K562 (cell line): Measurements from ENCODE around the gene DCAF10. TPM values are rescaled to one million over a fixed set of nuclear protein-coding genes. Genes with fewer than 3 reads are reported as not detected.

Experiments
- ARID2 ChIP-seq: fragments of 450-650 bp; IDR thresholded peaks from 2 replicates; pipeline ENCODE4 v1.6.1; 2017; ENCODE audit warnings: antibody characterized with exemption, mild to moderate bottlenecking
- E2F3 ChIP-seq: fragments of 250-450 bp; sonication (Bioruptor Pico); IDR thresholded peaks from 2 replicates; pipeline ENCODE4 v1.4.0; 2020; ENCODE audit warnings: mild to moderate bottlenecking
- ELF2 ChIP-seq: fragments of 250-450 bp; sonication (Bioruptor Pico); IDR thresholded peaks from 2 replicates; pipeline ENCODE4 v1.5.0; 2021; ENCODE audit warnings: mild to moderate bottlenecking
- FOXA3 ChIP-seq, 2 experiments: fragments of 450-650 bp in 1 of 2; sonication (generic) in 1 of 2; formaldehyde crosslinking; IDR thresholded peaks in 1 of 2; conservative IDR thresholded peaks in 1 of 2; 2 replicates each; pipeline versions ENCODE4 v1.4.0 to v1.8.0; 2020 to 2022; ENCODE audit warnings: mild to moderate bottlenecking in 2 of 2, missing genetic modification reagents in 1 of 2
- FOXM1 ChIP-seq, 2 experiments: fragments of 450-650 bp in 1 of 2; sonication (generic) in 1 of 2; formaldehyde crosslinking in 1 of 2; IDR thresholded peaks; 2 replicates each; pipeline versions ENCODE4 v1.6.1 to v1.9.0; 2017 to 2022; ENCODE audit warnings: low read depth in 2 of 2, mild to moderate bottlenecking in 2 of 2, missing genetic modification reagents in 1 of 2, moderate library complexity in 1 of 2
- NCOR1 ChIP-seq: fragments of 450-650 bp; IDR thresholded peaks from 2 replicates; pipeline ENCODE4 v1.6.1; 2016; ENCODE audit warnings: mild to moderate bottlenecking, moderate library complexity
- NONO ChIP-seq, 2 experiments: fragments of 200-400 bp in 1 of 2; fragments of 450-650 bp in 1 of 2; formaldehyde crosslinking in 1 of 2; IDR thresholded peaks; 2 replicates each; pipeline ENCODE4 v1.6.1; 2017; ENCODE audit warnings: low read depth in 2 of 2, mild to moderate bottlenecking in 2 of 2, moderate library complexity in 2 of 2, low read length in 1 of 2
- SUPT5H ChIP-seq: fragments of 450-650 bp; IDR thresholded peaks from 2 replicates; pipeline ENCODE4 v1.6.1; 2016
- ZNF584 ChIP-seq: fragments of 200-800 bp; sonication (Bioruptor generic); IDR thresholded peaks from 2 replicates; pipeline ENCODE4 v1.6.1; 2016; ENCODE audit warnings: low read depth, mild to moderate bottlenecking, missing genetic modification characterization, missing compliant biosample characterization
- polyA plus RNA-seq, 8 experiments: library from polyadenylated mRNA; depleted of rRNA in 4 of 8; stranded (reverse) in 5 of 8; unstranded in 3 of 8; fragments of >200 nt; fragmentation: Nextera tagmentation in 2 of 8; fragmentation: Illumina TruSeq in 1 of 8; extraction: Ambion mirVana in 2 of 8; extraction: Trizol in 1 of 8; gene quantifications; 2 replicates each; pipeline versions ENCODE4 v1.2.1 to v1.2.3, GENCODE V29; 2011 to 2014; ENCODE audit warnings: inconsistent platforms in 1 of 8, missing spikeins in 1 of 8
- total RNA-seq, 7 experiments: library from RNA; depleted of rRNA in 6 of 7; stranded (reverse); fragments of >200 nt in 6 of 7; fragmentation: Illumina TruSeq in 2 of 7; extraction: Trizol in 2 of 7; gene quantifications; 2 replicates each; pipeline versions ENCODE4 v1.2.1 to v1.2.3, GENCODE V29; 2011 to 2021; ENCODE audit warnings: low replicate concordance in 1 of 7
- TF ChIP-seq, protein P1 (sequence below): fragments of 450-650 bp; formaldehyde crosslinking; IDR thresholded peaks from 2 replicates; pipeline ENCODE4 v1.4.0; 2022; ENCODE audit warnings: mild to moderate bottlenecking, moderate library complexity
- TF ChIP-seq, protein P2 (sequence below): conservative IDR thresholded peaks from 2 replicates; pipeline ENCODE4 v1.6.1; 2011; ENCODE audit warnings: low read depth, mild to moderate bottlenecking, low read length; ENCODE audit not compliant: control insufficient read depth
- TF ChIP-seq, protein P3 (sequence below): fragments of 450-650 bp; IDR thresholded peaks from 2 replicates; pipeline ENCODE4 v1.6.1; 2016; ENCODE audit warnings: mild to moderate bottlenecking, moderate library complexity

Gene DCAF10
- total and polyA plus RNA-seq, 9 of the 15 experiments (the other 6 are each of a cell fraction or from before 2014, with no cell fraction given), result 6.8 to 40.1 (median 16.9) TPM

DNA sequence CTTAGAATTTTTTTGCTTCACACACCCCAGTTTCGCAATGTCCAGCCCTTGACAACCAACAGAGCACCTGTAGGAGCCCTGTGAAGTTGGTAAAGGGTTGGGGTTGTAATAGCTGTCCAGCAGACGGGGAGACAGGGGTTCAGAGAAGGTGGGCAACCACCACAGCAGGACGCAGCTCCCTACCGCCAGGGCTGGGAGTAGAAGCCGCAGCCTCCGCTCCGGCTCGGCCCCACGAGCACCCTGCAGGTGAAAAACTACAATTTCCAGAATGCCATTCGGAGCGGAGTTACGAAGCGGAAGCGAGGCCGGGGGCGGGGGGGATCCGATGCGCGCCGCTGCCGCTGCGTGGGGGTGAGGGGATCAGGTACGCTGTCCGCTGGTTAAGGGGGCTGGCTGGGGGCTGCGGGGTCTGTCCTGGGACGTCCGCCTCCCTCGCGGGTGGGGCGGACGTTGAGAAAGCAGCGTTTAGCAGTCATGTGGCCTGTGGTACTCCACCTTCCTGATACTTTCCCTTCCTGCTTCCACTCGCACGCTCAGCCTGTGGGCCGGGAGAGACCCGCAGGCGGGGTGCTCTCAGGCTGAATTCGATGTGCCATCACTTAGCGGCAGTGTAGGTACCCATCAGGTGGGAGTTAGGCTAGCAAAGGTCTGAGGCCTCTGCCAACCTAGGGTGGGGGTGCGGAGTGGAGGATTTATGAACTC, 47.0 kb upstream of the DCAF10 start, which contains the start of gene TRMT10B (continued):
- no peak for TF ChIP-seq E2F3 (CRISPR knock-in tag)
- TF ChIP-seq FOXM1 (IDR thresholded peaks at IDR 0.05; ENCODE audit: low read depth), result no peak
- no peak for TF ChIP-seq FOXM1 (CRISPR knock-in tag; IDR thresholded peaks at IDR 0.05; ENCODE audit: low read depth)
- no peak for TF ChIP-seq NONO (IDR thresholded peaks at IDR 0.05; ENCODE audit: low read depth in 2 of 2, low read length in 1 of 2)
- TF ChIP-seq FOXA3 (CRISPR knock-in tag; conservative IDR thresholded peaks at IDR 0.05 in 1 of 2, IDR thresholded peaks at IDR 0.05 in 1 of 2), result no peak
- TF ChIP-seq ARID2, result no peak
- TF ChIP-seq, protein P1, sequence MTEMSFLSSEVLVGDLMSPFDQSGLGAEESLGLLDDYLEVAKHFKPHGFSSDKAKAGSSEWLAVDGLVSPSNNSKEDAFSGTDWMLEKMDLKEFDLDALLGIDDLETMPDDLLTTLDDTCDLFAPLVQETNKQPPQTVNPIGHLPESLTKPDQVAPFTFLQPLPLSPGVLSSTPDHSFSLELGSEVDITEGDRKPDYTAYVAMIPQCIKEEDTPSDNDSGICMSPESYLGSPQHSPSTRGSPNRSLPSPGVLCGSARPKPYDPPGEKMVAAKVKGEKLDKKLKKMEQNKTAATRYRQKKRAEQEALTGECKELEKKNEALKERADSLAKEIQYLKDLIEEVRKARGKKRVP (CRISPR knock-in tag), result no peak
- TF ChIP-seq, protein P2, sequence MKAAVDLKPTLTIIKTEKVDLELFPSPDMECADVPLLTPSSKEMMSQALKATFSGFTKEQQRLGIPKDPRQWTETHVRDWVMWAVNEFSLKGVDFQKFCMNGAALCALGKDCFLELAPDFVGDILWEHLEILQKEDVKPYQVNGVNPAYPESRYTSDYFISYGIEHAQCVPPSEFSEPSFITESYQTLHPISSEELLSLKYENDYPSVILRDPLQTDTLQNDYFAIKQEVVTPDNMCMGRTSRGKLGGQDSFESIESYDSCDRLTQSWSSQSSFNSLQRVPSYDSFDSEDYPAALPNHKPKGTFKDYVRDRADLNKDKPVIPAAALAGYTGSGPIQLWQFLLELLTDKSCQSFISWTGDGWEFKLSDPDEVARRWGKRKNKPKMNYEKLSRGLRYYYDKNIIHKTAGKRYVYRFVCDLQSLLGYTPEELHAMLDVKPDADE, result peak; percentile 87; the same call in 1 of the 2 replicates
- TF ChIP-seq SUPT5H, result peak; percentile 72
- TF ChIP-seq ZNF584, result no peak
- TF ChIP-seq NCOR1, result no peak
- TF ChIP-seq, protein P3, sequence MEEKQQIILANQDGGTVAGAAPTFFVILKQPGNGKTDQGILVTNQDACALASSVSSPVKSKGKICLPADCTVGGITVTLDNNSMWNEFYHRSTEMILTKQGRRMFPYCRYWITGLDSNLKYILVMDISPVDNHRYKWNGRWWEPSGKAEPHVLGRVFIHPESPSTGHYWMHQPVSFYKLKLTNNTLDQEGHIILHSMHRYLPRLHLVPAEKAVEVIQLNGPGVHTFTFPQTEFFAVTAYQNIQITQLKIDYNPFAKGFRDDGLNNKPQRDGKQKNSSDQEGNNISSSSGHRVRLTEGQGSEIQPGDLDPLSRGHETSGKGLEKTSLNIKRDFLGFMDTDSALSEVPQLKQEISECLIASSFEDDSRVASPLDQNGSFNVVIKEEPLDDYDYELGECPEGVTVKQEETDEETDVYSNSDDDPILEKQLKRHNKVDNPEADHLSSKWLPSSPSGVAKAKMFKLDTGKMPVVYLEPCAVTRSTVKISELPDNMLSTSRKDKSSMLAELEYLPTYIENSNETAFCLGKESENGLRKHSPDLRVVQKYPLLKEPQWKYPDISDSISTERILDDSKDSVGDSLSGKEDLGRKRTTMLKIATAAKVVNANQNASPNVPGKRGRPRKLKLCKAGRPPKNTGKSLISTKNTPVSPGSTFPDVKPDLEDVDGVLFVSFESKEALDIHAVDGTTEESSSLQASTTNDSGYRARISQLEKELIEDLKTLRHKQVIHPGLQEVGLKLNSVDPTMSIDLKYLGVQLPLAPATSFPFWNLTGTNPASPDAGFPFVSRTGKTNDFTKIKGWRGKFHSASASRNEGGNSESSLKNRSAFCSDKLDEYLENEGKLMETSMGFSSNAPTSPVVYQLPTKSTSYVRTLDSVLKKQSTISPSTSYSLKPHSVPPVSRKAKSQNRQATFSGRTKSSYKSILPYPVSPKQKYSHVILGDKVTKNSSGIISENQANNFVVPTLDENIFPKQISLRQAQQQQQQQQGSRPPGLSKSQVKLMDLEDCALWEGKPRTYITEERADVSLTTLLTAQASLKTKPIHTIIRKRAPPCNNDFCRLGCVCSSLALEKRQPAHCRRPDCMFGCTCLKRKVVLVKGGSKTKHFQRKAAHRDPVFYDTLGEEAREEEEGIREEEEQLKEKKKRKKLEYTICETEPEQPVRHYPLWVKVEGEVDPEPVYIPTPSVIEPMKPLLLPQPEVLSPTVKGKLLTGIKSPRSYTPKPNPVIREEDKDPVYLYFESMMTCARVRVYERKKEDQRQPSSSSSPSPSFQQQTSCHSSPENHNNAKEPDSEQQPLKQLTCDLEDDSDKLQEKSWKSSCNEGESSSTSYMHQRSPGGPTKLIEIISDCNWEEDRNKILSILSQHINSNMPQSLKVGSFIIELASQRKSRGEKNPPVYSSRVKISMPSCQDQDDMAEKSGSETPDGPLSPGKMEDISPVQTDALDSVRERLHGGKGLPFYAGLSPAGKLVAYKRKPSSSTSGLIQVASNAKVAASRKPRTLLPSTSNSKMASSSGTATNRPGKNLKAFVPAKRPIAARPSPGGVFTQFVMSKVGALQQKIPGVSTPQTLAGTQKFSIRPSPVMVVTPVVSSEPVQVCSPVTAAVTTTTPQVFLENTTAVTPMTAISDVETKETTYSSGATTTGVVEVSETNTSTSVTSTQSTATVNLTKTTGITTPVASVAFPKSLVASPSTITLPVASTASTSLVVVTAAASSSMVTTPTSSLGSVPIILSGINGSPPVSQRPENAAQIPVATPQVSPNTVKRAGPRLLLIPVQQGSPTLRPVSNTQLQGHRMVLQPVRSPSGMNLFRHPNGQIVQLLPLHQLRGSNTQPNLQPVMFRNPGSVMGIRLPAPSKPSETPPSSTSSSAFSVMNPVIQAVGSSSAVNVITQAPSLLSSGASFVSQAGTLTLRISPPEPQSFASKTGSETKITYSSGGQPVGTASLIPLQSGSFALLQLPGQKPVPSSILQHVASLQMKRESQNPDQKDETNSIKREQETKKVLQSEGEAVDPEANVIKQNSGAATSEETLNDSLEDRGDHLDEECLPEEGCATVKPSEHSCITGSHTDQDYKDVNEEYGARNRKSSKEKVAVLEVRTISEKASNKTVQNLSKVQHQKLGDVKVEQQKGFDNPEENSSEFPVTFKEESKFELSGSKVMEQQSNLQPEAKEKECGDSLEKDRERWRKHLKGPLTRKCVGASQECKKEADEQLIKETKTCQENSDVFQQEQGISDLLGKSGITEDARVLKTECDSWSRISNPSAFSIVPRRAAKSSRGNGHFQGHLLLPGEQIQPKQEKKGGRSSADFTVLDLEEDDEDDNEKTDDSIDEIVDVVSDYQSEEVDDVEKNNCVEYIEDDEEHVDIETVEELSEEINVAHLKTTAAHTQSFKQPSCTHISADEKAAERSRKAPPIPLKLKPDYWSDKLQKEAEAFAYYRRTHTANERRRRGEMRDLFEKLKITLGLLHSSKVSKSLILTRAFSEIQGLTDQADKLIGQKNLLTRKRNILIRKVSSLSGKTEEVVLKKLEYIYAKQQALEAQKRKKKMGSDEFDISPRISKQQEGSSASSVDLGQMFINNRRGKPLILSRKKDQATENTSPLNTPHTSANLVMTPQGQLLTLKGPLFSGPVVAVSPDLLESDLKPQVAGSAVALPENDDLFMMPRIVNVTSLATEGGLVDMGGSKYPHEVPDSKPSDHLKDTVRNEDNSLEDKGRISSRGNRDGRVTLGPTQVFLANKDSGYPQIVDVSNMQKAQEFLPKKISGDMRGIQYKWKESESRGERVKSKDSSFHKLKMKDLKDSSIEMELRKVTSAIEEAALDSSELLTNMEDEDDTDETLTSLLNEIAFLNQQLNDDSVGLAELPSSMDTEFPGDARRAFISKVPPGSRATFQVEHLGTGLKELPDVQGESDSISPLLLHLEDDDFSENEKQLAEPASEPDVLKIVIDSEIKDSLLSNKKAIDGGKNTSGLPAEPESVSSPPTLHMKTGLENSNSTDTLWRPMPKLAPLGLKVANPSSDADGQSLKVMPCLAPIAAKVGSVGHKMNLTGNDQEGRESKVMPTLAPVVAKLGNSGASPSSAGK, result no peak
- TF ChIP-seq ELF2 (CRISPR knock-in tag), result peak; percentile 71; the same call in 1 of the 2 replicates
